H9 (cell line): ENCODE data around the gene WDR89. TPM values are rescaled to one million over a fixed set of nuclear protein-coding genes. Genes with fewer than 3 reads are reported as not detected.
"Not testable (repeated sequence)": the region's sequence is repeated elsewhere in the genome, so short reads cannot be mapped to it uniquely, and the experiment has no call there.

Experiments
- DNase-seq: peaks from one replicate; pipeline ENCODE4 v3.0.0-alpha.2; 2017
- H2AFZ ChIP-seq: one replicate; pipeline ENCODE4 v1.6.1; 2013; ENCODE audit warnings: mild to moderate bottlenecking, low read length, control low read depth, moderate library complexity
- H2AK5ac ChIP-seq: 2 replicates; pipeline ENCODE4 v1.6.1; 2013; ENCODE audit warnings: low read length, control low read depth, mixed read lengths; ENCODE audit not compliant: insufficient read length
- H2BK120ac ChIP-seq: one replicate; pipeline ENCODE4 v1.6.1; 2013; ENCODE audit warnings: low read depth, mild to moderate bottlenecking, low read length, control low read depth, inconsistent platforms; ENCODE audit not compliant: poor library complexity, severe bottlenecking
- H2BK12ac ChIP-seq: 2 replicates; pipeline ENCODE4 v1.6.1; 2013; ENCODE audit warnings: low read length, control low read depth, mixed read lengths, low read depth; ENCODE audit not compliant: insufficient read length
- H2BK15ac ChIP-seq: 2 replicates; pipeline ENCODE4 v1.6.1; 2013; ENCODE audit warnings: low read depth, low read length, control low read depth
- H2BK20ac ChIP-seq: one replicate; pipeline ENCODE4 v1.6.1; 2013; ENCODE audit warnings: low read depth, mild to moderate bottlenecking, low read length, control low read depth, inconsistent platforms; ENCODE audit not compliant: poor library complexity, severe bottlenecking
- H2BK5ac ChIP-seq: 2 replicates; pipeline ENCODE4 v1.6.1; 2013; ENCODE audit warnings: low read length, control low read depth, mixed read lengths; ENCODE audit not compliant: insufficient read length
- H3K14ac ChIP-seq: 2 replicates; pipeline ENCODE4 v1.6.1; 2013; ENCODE audit warnings: low read length, control low read depth; ENCODE audit not compliant: insufficient read depth
- H3K18ac ChIP-seq: 2 replicates; pipeline ENCODE4 v1.6.1; 2013; ENCODE audit warnings: low read depth, mild to moderate bottlenecking, mixed read lengths, low read length, control low read depth; ENCODE audit not compliant: insufficient read length
- H3K23ac ChIP-seq: 2 replicates; pipeline ENCODE4 v1.6.1; 2013; ENCODE audit warnings: low read length, control low read depth, mixed read lengths, low read depth; ENCODE audit not compliant: insufficient read length
- H3K23me2 ChIP-seq: 2 replicates; pipeline ENCODE4 v1.6.1; 2013; ENCODE audit warnings: low read depth, mild to moderate bottlenecking, mixed read lengths, low read length, control low read depth; ENCODE audit not compliant: insufficient read length, poor library complexity, severe bottlenecking
- H3K27ac ChIP-seq: 2 replicates; pipeline ENCODE4 v1.5.1; 2013; ENCODE audit warnings: low read length, control low read depth, mixed read lengths, low read depth; ENCODE audit not compliant: insufficient read length
- H3K27me3 ChIP-seq: 2 replicates; pipeline ENCODE4 v1.6.1; 2013; ENCODE audit warnings: low read length, control low read depth, inconsistent platforms; ENCODE audit not compliant: insufficient read depth
- H3K4ac ChIP-seq: 2 replicates; pipeline ENCODE4 v1.6.1; 2013; ENCODE audit warnings: low read depth, mild to moderate bottlenecking, control low read depth, inconsistent platforms, low read length, moderate library complexity
- H3K4me1 ChIP-seq: 2 replicates; pipeline ENCODE4 v1.6.1; 2013; ENCODE audit warnings: low read length, control low read depth, inconsistent platforms; ENCODE audit not compliant: insufficient read depth
- H3K4me2 ChIP-seq: 2 replicates; pipeline ENCODE4 v1.6.1; 2013; ENCODE audit warnings: low read length, control low read depth, mixed read lengths; ENCODE audit not compliant: insufficient read length, insufficient read depth
- H3K56ac ChIP-seq: 2 replicates; pipeline ENCODE4 v1.6.1; 2013; ENCODE audit warnings: low read depth, mild to moderate bottlenecking, mixed read lengths, low read length, control low read depth; ENCODE audit not compliant: insufficient read length
- H3K79me1 ChIP-seq: 2 replicates; pipeline ENCODE4 v1.6.1; 2013; ENCODE audit warnings: low read depth, mild to moderate bottlenecking, moderate library complexity, low read length, control low read depth, inconsistent platforms; ENCODE audit not compliant: insufficient read depth, poor library complexity, severe bottlenecking
- H3K79me2 ChIP-seq: 2 replicates; pipeline ENCODE4 v1.6.1; 2013; ENCODE audit warnings: low read length, control low read depth, inconsistent platforms; ENCODE audit not compliant: insufficient read depth
- H3K9ac ChIP-seq: 2 replicates; pipeline ENCODE4 v1.6.1; 2013; ENCODE audit warnings: low read length, control low read depth, mixed read lengths; ENCODE audit not compliant: insufficient read length; ENCODE audit errors: extremely low read depth
- H3K9me3 ChIP-seq: one replicate; pipeline ENCODE4 v1.6.1; 2013; ENCODE audit warnings: low read depth, low read length, inconsistent platforms; ENCODE audit not compliant: control insufficient read depth
- H3T11ph ChIP-seq: one replicate; pipeline ENCODE4 v1.6.1; 2013; ENCODE audit warnings: mild to moderate bottlenecking, low read length, control low read depth, inconsistent platforms
- H4K20me1 ChIP-seq: one replicate; pipeline ENCODE4 v1.6.1; 2013; ENCODE audit not compliant: control insufficient read depth, insufficient read length, insufficient read depth
- H4K5ac ChIP-seq: 2 replicates; pipeline ENCODE4 v1.6.1; 2013; ENCODE audit warnings: low read depth, mild to moderate bottlenecking, mixed read lengths, low read length, control low read depth; ENCODE audit not compliant: insufficient read length
- H4K8ac ChIP-seq: replicated peaks from 2 replicates; pipeline ENCODE4 v1.6.1; 2013; ENCODE audit warnings: low read length, control low read depth, mixed read lengths, low read depth; ENCODE audit not compliant: insufficient read length
- H4K91ac ChIP-seq: 2 replicates; pipeline ENCODE4 v1.6.1; 2013; ENCODE audit warnings: low read depth, mild to moderate bottlenecking, moderate library complexity, mixed read lengths, low read length, control low read depth; ENCODE audit not compliant: insufficient read length
- H3K27ac Mint-ChIP-seq, 3 experiments: 2 replicates in 2 of 3; 3 replicates in 1 of 3; pipeline ENCODE4 v1.8.0; 2020 to 2021; ENCODE audit warnings: mixed read lengths in 3 of 3, mild to moderate bottlenecking in 1 of 3, moderate library complexity in 1 of 3
- H3K27me3 Mint-ChIP-seq: 2 replicates; pipeline ENCODE4 v1.8.0; 2021; ENCODE audit warnings: low read depth, mild to moderate bottlenecking, moderate library complexity, mixed read lengths
- H3K36me3 Mint-ChIP-seq, 3 experiments: 2 replicates in 2 of 3; 3 replicates in 1 of 3; pipeline ENCODE4 v1.8.0; 2020 to 2021; ENCODE audit warnings: low read depth in 3 of 3, mixed read lengths in 3 of 3; ENCODE audit not compliant: insufficient read depth in 1 of 3
- H3K4me1 Mint-ChIP-seq, 2 experiments: 2 replicates each; pipeline ENCODE4 v1.8.0; 2020; ENCODE audit warnings: mixed read lengths in 2 of 2
- H3K4me3 Mint-ChIP-seq, 2 experiments: 2 replicates in 1 of 2; 3 replicates in 1 of 2; pipeline ENCODE4 v1.8.0; 2020 to 2021; ENCODE audit warnings: mild to moderate bottlenecking in 2 of 2, mixed read lengths in 2 of 2, moderate library complexity in 1 of 2
- H3K9me3 Mint-ChIP-seq, 2 experiments: 2 replicates in 1 of 2; 3 replicates in 1 of 2; pipeline ENCODE4 v1.8.0; 2020; ENCODE audit warnings: mild to moderate bottlenecking in 2 of 2, mixed read lengths in 2 of 2, moderate library complexity in 1 of 2
- CTCF ChIP-seq: fragments of 200-600 bp; sonication (generic); conservative IDR thresholded peaks from 3 replicates; pipeline ENCODE4 v1.8.0; 2021; ENCODE audit warnings: antibody characterized with exemption, mild to moderate bottlenecking
- WGBS: extraction: QIAGEN DNeasy Blood & Tissue Kit; methylation state at CpG from one replicate; pipeline ENCODE4 v1.1.7; 2013; ENCODE audit warnings: missing lambda C conversion rate, low lambda C conversion rate, mixed read lengths; ENCODE audit not compliant: insufficient read length; ENCODE audit errors: extremely low coverage; 5-methylcytosine and 5-hydroxymethylcytosine counted together
- total RNA-seq: library from RNA; stranded (reverse); gene quantifications from 2 replicates; pipeline ENCODE4 v1.2.1, GENCODE V29; 2021

The WDR89 gene
- total RNA-seq, 1 experiment from 2014 or later: 24.0 TPM

GRCh38 chr14:63662776-63663175 lies 21.1 kb upstream of the WDR89 start:
- no peak overlapping the region for H3K18ac ChIP-seq
- H3T11ph ChIP-seq: no peak overlapping the region
- H4K5ac ChIP-seq: no peak overlapping the region
- no peak overlapping the region for H2BK12ac ChIP-seq
- H3K79me1 ChIP-seq: no peaks in the 10 kb centered on the region
- no peaks in the 10 kb centered on the region for H3K4me1 ChIP-seq
- H3K27me3 ChIP-seq: no peaks in the 10 kb centered on the region
- H2AK5ac ChIP-seq: no peak overlapping the region
- H4K8ac ChIP-seq: no peak overlapping the region
- DNase-seq: no peak
- WGBS: no CpG with 5 or more reads among the region's 8 CpGs
- no peaks in the 10 kb centered on the region for H3K23me2 ChIP-seq
- no peak overlapping the region for H3K27ac ChIP-seq
- no peaks in the 10 kb centered on the region for H3K9me3 ChIP-seq
- no peak overlapping the region for H2BK20ac ChIP-seq
- no peaks in the 10 kb centered on the region for H3K79me2 ChIP-seq
- no peak overlapping the region for H3K56ac ChIP-seq
- H4K91ac ChIP-seq: no peak overlapping the region
- no peak for TF ChIP-seq CTCF
- Mint-ChIP-seq H3K27ac (no peak overlapping the region), H3K36me3 (peaks cover 0 to 1% (median 0%) of the 10 kb centered on the region in 3 experiments; a peak in 2 of 7 replicates), H3K9me3 (no peaks in the 10 kb centered on the region), H3K4me1 (no peaks in the 10 kb centered on the region), H3K27me3 (no peaks in the 10 kb centered on the region; the same call in 1 of the 2 replicates), H3K4me3 (no peak overlapping the region)
- H3K9ac ChIP-seq: no peak overlapping the region
- H3K14ac ChIP-seq: no peak overlapping the region
- no peak overlapping the region for H2BK120ac ChIP-seq
- no peaks in the 10 kb centered on the region for H4K20me1 ChIP-seq
- no peak overlapping the region for H2AFZ ChIP-seq
- no peak overlapping the region for H2BK5ac ChIP-seq
- H2BK15ac ChIP-seq: no peak overlapping the region
- H3K23ac ChIP-seq: no peak overlapping the region
- H3K4me2 ChIP-seq: no peak overlapping the region
- H3K4ac ChIP-seq: no peak overlapping the region

GRCh38 chr14:63661881-63662280 lies 20.2 kb upstream of the WDR89 start:
- not testable (repeated sequence) for H4K91ac ChIP-seq, H3K18ac ChIP-seq, H3K14ac ChIP-seq, H4K20me1 ChIP-seq, H3K36me3 Mint-ChIP-seq, H3K4me1 ChIP-seq, H3K27ac Mint-ChIP-seq, H2BK20ac ChIP-seq, H2AK5ac ChIP-seq, H2BK5ac ChIP-seq, H2BK120ac ChIP-seq, H3K23me2 ChIP-seq, H3K4me1 Mint-ChIP-seq, H3K9me3 ChIP-seq, H3K9ac ChIP-seq, H3K56ac ChIP-seq, H2AFZ ChIP-seq, H2BK15ac ChIP-seq, H3K79me1 ChIP-seq, H3K23ac ChIP-seq, H3K4me3 Mint-ChIP-seq, H3K79me2 ChIP-seq, H4K5ac ChIP-seq, H3K4me2 ChIP-seq, H3K4ac ChIP-seq, H3K27me3 ChIP-seq, H3T11ph ChIP-seq, H4K8ac ChIP-seq, H3K9me3 Mint-ChIP-seq, H3K27me3 Mint-ChIP-seq, DNase-seq, H2BK12ac ChIP-seq, H3K27ac ChIP-seq
- no CpG with 5 or more reads among the region's 10 CpGs for WGBS
